VCaP (cell line): ENCODE data around the gene RNU1-3.
"Not testable (repeated sequence)": the region's sequence is repeated elsewhere in the genome, so short reads cannot be mapped to it uniquely, and the experiment has no call there.

Experiments
- H3K27ac ChIP-seq: fragments of 450-650 bp; 2 replicates; pipeline ENCODE4 v1.5.1; 2017

Gene RNU1-3

DNA sequence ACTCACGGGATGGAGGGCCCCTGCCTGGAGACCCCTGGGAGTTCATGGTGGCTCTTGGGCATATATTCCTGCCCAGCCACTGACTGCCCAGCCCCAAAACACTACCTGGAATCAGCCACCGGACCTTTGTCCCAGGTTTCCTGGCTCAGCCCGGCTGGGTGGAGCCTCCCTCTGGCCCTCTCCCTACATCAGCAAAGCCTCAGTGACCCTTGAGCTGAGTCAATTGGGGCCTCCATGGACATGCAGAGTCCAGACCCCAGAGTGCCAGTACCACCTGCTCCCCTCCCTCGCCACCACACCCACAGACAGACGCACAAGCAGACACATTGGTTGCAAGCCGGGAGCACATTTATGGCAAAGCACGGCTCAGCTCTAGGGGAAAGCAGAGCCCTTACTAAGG is 30.4 kb upstream of the RNU1-3 start:
- not testable (repeated sequence) for H3K27ac ChIP-seq

DNA sequence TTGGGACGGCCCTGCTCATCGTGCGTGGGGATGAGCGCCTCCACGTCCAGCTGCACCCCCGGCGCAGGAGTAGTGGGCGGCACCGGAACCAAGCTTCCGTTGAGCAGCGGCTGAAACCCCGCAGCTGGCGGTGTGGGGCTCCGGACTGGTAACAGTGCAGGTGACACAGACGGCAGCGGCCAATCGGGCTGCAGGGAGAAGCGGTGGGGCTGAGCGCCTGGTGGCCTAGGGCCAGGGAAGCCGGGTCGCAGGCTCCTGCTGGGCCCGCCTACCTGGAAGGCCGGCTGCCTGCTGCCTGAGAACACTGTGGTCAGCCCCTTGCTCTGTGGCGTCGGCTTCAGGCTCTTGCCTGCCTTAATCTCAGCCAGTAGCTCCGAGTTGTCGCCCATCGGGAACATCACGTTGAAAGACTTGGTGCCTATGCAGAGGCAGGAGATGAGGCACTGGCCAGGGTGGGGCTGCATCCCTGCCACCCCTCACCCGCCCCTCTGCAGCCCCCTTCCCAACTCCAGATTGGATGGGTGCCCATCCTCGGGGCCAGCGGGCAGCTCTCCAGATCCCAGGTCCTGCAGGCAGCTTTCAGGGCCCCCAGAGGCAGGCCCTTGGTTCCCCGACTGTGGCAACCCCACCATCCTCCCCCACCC is 29.9 kb upstream of the RNU1-3 start:
- H3K27ac ChIP-seq, result not testable (repeated sequence)

DNA sequence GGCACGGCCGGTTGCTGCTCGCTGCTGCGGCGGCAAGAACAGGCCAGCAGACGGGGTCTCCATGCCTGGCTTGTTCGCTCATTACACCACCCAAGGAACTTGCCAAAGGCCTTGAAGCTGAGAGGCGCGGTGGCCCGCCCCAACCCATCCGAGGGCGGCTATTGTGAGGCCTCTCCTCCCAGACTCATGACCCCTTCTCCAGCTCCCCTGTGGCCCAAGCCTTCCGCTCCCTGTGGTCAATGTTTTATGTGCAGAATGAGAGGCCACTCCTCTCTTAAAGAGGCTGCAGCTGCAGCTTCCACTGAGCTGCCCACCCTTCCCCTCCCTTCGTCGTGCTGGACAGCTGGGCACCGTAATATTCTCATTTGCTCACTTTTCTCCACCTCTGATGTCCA is 27.6 kb upstream of the RNU1-3 start:
- not testable (repeated sequence) for H3K27ac ChIP-seq

DNA sequence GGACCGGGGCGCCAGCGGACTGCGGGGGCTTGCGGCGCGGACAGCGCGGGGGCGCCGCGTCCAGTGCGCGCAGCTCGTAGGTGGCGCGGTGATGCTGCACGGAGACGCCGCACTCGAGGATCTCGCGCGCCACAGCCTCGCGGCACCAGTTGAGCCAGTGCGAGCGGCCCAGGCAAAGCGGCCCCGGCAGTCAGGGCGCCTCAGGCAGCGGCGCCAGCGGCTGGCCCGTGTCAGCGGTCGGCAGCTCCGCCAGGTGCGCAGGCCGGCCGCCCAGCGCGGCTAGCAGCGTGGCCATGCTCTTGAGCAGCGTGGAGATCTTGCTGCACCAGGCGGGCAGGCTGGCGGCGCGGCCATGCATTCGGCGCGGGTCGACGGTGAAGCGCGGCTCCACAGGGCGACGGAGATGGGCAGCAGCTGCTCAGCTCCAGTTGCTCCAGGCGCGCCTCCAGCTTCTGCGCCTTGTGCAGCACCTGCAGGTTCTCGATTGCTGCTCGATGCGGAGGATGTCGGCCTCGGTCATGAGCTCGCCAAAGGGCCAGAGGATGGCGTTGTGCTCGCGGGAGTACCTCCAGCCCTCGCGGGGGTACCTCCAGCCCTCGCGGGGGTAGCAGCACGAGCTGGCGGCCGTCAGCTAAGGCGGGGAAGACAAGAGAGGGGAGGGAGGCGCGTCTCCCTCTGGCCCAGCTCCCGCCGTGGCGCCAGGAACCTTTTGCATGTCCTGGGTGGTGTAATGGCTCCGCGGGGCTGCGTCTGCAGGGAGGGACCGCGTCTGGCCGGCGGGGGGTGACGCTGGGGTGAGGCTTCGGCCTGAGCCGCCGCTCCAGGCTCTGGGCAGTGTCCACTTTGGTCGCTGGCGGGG is 26.9 kb upstream of the RNU1-3 start:
- H3K27ac ChIP-seq, result not testable (repeated sequence)

DNA sequence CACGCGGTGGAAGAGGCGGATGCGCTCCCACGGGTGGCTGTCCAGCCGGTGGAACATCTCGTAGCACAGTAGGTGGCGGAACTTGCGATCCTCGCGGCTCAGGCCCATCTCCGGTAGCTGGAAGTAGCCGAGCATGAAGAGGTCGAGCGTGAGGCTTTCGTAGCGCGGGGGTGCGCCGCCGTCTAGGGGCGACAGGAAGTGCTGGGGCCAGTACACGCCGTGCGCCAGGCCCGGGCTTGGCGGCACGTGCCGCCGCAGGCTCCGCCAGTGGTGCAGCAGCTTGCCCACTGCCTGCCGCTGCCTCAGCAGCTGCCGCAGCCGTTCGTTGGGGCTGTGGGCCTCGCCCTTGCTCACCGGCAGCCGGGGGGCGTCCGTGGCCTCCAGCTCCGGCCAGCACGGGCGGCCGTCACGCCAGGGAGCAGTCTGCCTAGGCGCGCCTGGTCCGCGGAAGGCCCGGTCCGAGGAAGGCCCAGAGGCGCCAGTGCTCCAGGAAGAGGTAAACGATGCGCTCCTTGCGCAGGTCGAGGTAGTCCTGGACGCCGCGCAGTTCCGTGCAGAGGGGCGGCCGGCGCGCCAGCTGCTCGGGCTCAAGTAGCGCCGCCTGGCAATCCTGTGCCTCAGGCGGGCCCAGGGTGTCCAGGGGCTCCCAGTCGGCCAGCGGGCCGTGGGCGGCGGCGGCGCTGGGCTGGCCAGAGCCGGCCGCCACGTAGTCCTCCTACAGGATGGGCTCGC is 26.1 kb upstream of the RNU1-3 start:
- H3K27ac ChIP-seq, result not testable (repeated sequence)

DNA sequence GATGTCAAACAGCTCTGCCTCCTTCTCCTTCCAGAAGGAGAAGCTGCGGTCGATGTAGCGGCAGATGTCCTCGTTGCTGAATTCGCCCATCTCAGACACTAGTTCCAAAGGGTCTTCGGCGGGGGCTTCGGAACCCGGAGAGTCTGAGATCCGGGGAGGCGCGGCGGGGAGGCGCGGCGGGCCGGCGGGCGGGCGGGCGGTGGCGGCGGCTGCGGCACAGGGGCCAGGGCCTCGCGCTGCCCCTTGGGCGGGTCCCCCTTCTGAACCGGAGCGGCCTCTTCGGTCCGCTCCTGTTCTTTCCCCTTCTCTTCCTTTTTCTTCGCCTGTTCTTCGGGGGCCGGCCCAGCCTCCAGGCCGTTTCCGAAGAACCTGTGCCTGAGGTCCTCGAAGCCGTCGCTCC is 25.5 kb upstream of the RNU1-3 start:
- H3K27ac ChIP-seq, result not testable (repeated sequence)

DNA sequence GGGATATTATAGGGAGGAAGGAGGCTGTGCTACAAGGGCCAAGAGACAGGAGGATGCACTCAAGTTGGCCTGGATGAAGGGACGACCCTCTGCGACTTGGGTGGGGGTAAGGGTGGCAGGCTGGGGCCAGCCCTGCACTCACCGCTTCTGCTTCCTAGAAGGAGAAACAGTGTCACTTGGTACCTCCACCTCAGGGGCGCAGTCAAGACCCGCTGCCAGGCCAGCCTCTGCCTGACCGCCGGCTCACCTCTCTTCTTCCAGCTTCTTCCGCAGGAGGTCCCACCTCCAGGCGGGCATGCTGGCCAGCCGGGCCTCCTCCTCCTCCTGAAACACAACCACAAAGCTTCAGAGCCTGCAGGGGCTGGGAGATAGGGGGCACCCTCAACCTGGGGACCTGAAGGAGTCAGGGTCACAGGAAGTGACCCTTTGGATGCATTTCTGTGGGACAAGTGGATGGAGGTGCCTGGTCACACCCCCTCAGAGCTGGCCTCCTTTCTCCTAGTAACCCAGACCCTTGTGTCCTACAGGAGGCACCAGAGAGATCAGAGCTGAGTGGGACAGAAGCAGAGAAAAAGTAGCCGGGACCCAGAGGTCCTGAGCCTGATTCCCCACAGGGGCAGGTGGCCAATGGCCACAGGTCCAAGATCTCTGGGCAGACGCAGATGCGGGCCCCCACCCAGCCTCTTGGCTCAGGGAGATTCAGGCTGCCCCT is 24.4 kb upstream of the RNU1-3 start:
- not testable (repeated sequence) for H3K27ac ChIP-seq

DNA sequence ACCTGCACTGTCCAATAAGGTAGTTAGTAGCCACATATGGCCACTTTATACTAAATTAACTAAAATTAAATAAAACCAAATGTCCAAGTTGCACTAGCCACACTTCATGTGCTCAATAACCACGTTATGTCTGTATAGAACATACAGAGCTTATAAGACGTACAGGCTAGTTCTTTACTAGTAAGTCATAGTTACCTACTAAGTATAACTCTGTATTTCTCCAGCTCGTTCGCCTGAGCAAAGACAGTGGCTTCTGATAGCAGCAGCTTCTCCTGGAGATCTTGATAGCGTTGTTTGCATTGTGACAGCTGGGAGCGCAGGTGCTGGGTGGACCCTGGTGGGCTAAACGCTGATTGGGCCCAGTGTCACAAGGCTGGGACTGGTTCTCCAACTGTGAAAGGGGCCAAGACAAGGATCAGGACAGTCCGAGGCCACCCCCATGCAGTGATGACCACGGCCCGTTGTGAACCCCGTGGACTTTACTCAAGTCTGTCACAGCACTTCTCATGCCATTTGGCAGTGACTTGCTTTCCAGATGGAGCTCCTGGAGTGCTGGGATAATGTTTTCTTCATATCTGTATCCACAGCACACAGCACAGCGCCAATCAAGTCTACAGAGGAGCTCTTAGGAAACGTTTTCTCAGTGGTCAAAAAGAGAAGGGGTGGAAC is 20.5 kb upstream of the RNU1-3 start:
- not testable (repeated sequence) for H3K27ac ChIP-seq

DNA sequence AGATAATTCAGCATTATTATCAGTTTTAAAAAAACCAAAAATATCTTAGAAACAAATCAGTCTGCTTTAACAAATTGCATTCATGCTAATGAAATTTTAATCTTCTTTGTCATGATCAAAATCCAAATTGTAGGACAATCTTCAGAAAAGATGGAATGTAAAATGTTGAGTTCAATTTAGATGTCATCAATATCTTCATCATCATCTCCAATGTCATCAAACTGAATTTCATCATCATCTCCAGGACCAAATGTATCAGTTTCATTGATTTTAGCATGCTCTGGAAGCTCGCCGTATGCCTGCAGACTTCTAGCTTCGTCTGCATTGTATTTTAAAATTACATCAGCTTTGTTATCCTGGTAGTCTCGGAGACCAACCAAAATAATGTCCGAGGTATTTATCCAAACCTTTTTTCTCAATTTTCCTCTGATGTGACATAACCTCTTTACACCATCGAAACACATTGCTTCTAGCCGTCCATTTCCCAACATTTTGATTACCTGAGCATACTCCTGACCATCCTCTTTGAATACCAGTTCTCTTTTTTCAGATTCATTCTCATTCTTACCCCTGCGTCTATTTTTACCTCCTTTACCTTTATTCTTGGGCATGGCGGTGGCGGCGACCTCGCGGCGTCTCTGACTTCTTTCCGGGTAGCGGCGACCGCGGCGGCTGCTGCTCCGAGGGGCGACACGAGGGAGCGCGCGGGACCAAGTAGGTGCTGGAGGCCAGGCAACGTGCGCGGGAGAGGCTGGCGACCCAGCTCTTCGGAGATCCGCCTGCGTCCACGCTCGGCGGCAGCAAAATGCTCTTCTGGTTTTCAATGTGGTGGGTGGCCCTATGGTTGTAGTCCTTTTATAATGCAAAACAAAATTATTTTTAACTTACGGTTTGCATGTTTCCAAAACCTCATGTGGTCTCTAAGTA is 19.0 kb upstream of the RNU1-3 start:
- not testable (repeated sequence) for H3K27ac ChIP-seq

DNA sequence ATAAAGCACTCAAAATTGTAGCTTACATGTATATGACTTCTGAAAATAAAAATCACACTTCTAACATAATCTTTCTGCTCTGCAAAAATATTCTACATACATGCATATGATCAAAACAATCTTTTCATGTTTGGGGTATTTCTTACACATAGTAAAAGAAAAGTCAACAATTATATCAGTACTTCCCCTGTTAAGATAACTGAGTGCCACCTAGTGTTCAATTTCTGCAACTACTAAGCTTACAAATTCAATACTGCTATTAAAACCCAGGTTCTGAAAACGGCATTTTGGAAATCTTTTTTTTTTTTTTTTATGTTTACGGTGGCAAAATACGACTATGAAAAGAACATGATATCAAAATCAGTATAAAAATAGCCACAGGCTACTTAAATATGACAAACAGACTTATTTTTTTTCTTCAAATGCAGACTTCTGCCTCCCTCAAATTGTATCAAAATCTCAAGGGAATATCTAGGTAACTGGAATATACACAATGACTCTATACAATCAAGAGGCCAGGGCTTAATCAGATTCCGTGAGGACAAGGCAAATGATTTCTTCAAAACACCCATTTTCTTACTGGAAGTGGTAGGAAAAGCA is 18.1 kb upstream of the RNU1-3 start:
- not testable (repeated sequence) for H3K27ac ChIP-seq

DNA sequence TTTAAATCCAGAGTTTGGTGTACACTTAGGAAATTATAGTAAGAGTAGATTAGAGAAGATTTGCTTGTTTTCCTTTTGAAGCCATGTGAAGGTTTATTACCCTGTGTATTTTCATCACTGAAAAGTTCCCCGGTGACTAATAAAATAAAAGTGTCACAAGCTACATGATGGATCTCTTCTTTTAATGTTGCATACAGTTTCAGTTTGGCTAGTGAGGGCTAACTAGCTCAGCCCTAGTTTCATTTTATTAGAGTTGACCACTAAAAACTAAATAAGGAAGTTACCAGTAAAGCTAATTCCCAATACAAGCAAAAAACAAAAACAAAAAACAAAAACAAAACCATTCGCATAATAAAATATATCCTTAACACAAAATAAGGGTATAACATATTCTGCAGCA is 17.4 kb upstream of the RNU1-3 start:
- not testable (repeated sequence) for H3K27ac ChIP-seq

DNA sequence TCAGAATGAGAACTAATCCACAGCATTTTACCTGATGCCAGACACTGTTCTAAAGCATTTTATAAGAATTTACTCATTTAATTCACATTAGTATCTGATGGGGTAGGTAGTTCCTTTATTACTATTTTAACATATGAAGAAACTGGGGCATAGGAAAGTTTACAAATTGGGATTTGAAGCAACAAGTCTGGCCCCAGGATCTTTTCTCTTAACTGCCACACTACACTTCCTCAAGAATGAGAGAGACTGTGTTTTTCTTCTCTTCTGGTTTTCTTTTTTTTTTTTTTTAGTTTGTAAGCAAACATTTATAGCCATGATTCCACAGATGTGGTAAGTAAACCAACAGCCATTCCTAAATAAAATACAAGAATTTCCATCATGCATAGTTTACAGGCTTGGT is 16.1 kb upstream of the RNU1-3 start:
- H3K27ac ChIP-seq, result not testable (repeated sequence)

DNA sequence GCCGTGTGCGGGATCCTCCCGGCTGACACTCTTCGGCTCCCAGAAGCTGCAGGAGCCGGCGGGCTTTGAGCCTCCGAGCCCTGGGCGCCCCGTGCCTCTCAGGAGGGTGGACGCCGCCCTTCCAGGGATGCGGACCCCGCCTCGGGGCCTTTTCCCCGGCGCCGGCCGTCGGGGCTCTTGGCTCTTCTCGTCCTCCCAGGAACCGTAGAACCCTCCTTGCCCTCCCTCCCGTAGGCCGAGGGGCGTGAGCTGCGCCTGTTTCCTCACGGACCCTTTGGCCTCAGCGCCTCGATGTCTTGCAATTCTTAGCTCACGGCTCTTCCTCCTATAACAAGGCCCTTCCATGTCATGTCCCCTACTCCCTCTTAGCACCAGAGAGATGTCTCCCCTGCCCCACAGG is 13.6 kb upstream of the RNU1-3 start:
- not testable (repeated sequence) for H3K27ac ChIP-seq
